ENCODE data around the gene ST13.

DNA sequence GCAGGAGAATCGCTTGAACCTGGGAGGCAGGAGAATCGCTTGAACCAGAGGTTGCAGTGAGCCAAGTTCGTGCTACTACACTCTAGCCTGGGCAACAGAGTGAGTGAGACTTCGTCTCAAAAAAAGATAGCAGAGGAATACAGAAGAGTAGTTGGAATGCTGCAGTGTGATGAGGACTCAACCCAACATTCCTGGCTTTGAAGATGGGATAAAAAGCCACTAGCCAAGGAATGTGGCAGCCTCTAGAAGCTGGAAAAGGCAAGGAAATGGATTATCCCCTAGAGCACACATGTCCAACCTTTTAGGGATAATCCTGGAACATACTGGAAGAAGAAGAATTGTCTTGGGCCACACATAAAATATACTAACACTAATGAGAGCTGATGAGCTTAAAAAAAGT is 51.2 kb downstream of the ST13 start:
- TF ChIP-seq TCF12 (IDR thresholded peaks at IDR 0.05; ENCODE audit: low read depth) (no peak), TAF1 (IDR thresholded peaks at IDR 0.05; ENCODE audit: low read depth) (no peak), EP300 (IDR thresholded peaks at IDR 0.05; ENCODE audit: borderline replicate concordance) (no peak), FOXM1 (IDR thresholded peaks at IDR 0.05; ENCODE audit: borderline replicate concordance, low read depth) (no peak), ZBTB7A (IDR thresholded peaks at IDR 0.05; ENCODE audit: low read depth) (no peak), CEBPB (IDR thresholded peaks at IDR 0.05) (no peak), RAD21 (IDR thresholded peaks at IDR 0.05; ENCODE audit: low read depth) (no peak), EGR1 (IDR thresholded peaks at IDR 0.05) (no peak), YY1 (IDR thresholded peaks at IDR 0.05; ENCODE audit: low read depth) (no peak), CREB1 (IDR thresholded peaks at IDR 0.05; ENCODE audit: low read depth) (no peak)
- TF ChIP-seq, protein P1, sequence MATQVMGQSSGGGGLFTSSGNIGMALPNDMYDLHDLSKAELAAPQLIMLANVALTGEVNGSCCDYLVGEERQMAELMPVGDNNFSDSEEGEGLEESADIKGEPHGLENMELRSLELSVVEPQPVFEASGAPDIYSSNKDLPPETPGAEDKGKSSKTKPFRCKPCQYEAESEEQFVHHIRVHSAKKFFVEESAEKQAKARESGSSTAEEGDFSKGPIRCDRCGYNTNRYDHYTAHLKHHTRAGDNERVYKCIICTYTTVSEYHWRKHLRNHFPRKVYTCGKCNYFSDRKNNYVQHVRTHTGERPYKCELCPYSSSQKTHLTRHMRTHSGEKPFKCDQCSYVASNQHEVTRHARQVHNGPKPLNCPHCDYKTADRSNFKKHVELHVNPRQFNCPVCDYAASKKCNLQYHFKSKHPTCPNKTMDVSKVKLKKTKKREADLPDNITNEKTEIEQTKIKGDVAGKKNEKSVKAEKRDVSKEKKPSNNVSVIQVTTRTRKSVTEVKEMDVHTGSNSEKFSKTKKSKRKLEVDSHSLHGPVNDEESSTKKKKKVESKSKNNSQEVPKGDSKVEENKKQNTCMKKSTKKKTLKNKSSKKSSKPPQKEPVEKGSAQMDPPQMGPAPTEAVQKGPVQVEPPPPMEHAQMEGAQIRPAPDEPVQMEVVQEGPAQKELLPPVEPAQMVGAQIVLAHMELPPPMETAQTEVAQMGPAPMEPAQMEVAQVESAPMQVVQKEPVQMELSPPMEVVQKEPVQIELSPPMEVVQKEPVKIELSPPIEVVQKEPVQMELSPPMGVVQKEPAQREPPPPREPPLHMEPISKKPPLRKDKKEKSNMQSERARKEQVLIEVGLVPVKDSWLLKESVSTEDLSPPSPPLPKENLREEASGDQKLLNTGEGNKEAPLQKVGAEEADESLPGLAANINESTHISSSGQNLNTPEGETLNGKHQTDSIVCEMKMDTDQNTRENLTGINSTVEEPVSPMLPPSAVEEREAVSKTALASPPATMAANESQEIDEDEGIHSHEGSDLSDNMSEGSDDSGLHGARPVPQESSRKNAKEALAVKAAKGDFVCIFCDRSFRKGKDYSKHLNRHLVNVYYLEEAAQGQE (IDR thresholded peaks at IDR 0.05; ENCODE audit: low read depth): no peak
- TF ChIP-seq, protein P2, sequence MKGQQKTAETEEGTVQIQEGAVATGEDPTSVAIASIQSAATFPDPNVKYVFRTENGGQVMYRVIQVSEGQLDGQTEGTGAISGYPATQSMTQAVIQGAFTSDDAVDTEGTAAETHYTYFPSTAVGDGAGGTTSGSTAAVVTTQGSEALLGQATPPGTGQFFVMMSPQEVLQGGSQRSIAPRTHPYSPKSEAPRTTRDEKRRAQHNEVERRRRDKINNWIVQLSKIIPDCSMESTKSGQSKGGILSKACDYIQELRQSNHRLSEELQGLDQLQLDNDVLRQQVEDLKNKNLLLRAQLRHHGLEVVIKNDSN (IDR thresholded peaks at IDR 0.05): no peak
- TF ChIP-seq, protein P3, sequence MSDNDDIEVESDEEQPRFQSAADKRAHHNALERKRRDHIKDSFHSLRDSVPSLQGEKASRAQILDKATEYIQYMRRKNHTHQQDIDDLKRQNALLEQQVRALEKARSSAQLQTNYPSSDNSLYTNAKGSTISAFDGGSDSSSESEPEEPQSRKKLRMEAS (IDR thresholded peaks at IDR 0.05): no peak

All from Ishikawa (cell line).